HEK293 (cell line): ENCODE results near the gene TMEM178A.

ENCODE experiments used
- CTCF ChIP-seq: fragments of 450-650 bp; formaldehyde crosslinking; IDR thresholded peaks from 2 replicates; pipeline ENCODE4 v1.5.1; 2016; ENCODE audit warnings: missing biosample characterization, missing genetic modification characterization
- FEZF1 ChIP-seq: fragments of 450-650 bp; formaldehyde crosslinking; IDR thresholded peaks from 2 replicates; pipeline ENCODE4 v1.5.1; 2016; ENCODE audit warnings: missing biosample characterization, missing genetic modification characterization
- RBAK ChIP-seq: fragments of 450-650 bp; formaldehyde crosslinking; IDR thresholded peaks from 2 replicates; pipeline ENCODE4 v1.5.1; 2016; ENCODE audit warnings: missing biosample characterization, missing genetic modification characterization
- REST ChIP-seq: fragments of 450-650 bp; formaldehyde crosslinking; IDR thresholded peaks from 2 replicates; pipeline ENCODE4 v1.5.1; 2016; ENCODE audit warnings: missing biosample characterization, missing genetic modification characterization
- SETDB1 ChIP-seq: IDR thresholded peaks from one replicate; pipeline ENCODE4 v1.6.1; 2017; ENCODE audit warnings: mild to moderate bottlenecking, low read length, moderate library complexity, mixed read lengths; ENCODE audit not compliant: insufficient read length
- ZBTB10 ChIP-seq: fragments of 450-650 bp; formaldehyde crosslinking; IDR thresholded peaks from 2 replicates; pipeline ENCODE4 v1.5.1; 2016; ENCODE audit warnings: missing biosample characterization, missing genetic modification characterization
- ZNF114 ChIP-seq: fragments of 450-650 bp; formaldehyde crosslinking; IDR thresholded peaks from 2 replicates; pipeline ENCODE4 v1.5.0; 2017; ENCODE audit warnings: missing biosample characterization, missing genetic modification characterization
- ZNF138 ChIP-seq: fragments of 450-650 bp; formaldehyde crosslinking; IDR thresholded peaks from 2 replicates; pipeline ENCODE4 v1.5.1; 2016; ENCODE audit warnings: missing biosample characterization, missing genetic modification characterization, borderline replicate concordance
- ZNF24 ChIP-seq: fragments of 450-650 bp; formaldehyde crosslinking; IDR thresholded peaks from 2 replicates; pipeline ENCODE4 v1.5.1; 2016; ENCODE audit warnings: missing biosample characterization, missing genetic modification characterization
- ZNF398 ChIP-seq: fragments of 450-650 bp; formaldehyde crosslinking; IDR thresholded peaks from 2 replicates; pipeline ENCODE4 v1.5.1; 2017; ENCODE audit warnings: missing biosample characterization, missing genetic modification characterization
- ZNF529 ChIP-seq: fragments of 450-650 bp; formaldehyde crosslinking; IDR thresholded peaks from 2 replicates; pipeline ENCODE4 v1.5.1; 2017; ENCODE audit warnings: missing genetic modification characterization, missing biosample characterization; ENCODE audit not compliant: insufficient replicate concordance
- ZNF76 ChIP-seq: fragments of 450-650 bp; formaldehyde crosslinking; IDR thresholded peaks from 2 replicates; pipeline ENCODE4; 2016; ENCODE audit warnings: low read depth, missing biosample characterization, missing genetic modification characterization, borderline replicate concordance
- ZSCAN5A ChIP-seq: fragments of 450-650 bp; formaldehyde crosslinking; IDR thresholded peaks from 2 replicates; pipeline ENCODE4 v1.5.1; 2016; ENCODE audit warnings: missing biosample characterization, missing genetic modification characterization

GRCh38 chr2:39684464-39684863 lies 18.7 kb downstream of the TMEM178A start:
- TF ChIP-seq CTCF (tag by site-specific recombination) (no peak), RBAK (tag by site-specific recombination) (no peak), ZBTB10 (tag by site-specific recombination) (no peak), ZNF138 (no peak), ZSCAN5A (tag by site-specific recombination) (no peak), ZNF529 (no peak), ZNF114 (tag by site-specific recombination) (no peak), ZNF76 (tag by site-specific recombination) (no peak), REST (no peak), SETDB1 (no peak), ZNF24 (tag by site-specific recombination) (no peak), FEZF1 (no peak), ZNF398 (tag by site-specific recombination) (no peak)
